WI38 (cell line): ENCODE results near the gene PGS1.

Source experiments
- H3K4me3 ChIP-seq: 2 replicates; pipeline ENCODE4 v1.5.1; 2011; ENCODE audit warnings: low read depth, mild to moderate bottlenecking, control low read depth, low read length
- TF ChIP-seq, protein P1 (sequence below): IDR thresholded peaks from 2 replicates; pipeline ENCODE4 v1.5.1; 2012; ENCODE audit warnings: low read depth, mild to moderate bottlenecking, control low read depth, low read length

The PGS1 gene

DNA sequence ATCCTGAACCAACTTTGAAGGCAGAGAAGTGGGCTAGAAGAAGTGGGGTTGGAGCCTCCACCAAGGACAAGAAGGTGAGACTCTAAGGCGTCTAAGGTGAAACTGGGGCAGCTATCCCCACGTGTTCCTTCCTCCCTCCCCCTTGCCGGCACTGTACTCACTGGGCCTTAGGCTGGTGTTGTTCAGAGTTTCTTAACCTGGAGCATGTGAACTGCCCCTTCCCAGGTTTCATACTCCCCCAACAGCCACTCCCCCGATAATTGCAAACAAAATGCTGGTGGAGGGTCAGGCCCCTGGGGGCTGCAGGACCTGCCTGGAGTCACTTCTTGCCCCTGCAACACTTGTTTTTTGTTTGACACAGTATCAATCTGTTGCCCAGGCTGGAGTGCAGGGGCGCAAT, 11.3 kb upstream of the PGS1 start:
- TF ChIP-seq, protein P1, sequence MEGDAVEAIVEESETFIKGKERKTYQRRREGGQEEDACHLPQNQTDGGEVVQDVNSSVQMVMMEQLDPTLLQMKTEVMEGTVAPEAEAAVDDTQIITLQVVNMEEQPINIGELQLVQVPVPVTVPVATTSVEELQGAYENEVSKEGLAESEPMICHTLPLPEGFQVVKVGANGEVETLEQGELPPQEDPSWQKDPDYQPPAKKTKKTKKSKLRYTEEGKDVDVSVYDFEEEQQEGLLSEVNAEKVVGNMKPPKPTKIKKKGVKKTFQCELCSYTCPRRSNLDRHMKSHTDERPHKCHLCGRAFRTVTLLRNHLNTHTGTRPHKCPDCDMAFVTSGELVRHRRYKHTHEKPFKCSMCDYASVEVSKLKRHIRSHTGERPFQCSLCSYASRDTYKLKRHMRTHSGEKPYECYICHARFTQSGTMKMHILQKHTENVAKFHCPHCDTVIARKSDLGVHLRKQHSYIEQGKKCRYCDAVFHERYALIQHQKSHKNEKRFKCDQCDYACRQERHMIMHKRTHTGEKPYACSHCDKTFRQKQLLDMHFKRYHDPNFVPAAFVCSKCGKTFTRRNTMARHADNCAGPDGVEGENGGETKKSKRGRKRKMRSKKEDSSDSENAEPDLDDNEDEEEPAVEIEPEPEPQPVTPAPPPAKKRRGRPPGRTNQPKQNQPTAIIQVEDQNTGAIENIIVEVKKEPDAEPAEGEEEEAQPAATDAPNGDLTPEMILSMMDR, result no peak
- no peak overlapping the region for H3K4me3 ChIP-seq

GRCh38 chr17:78368348-78368747, 10.1 kb upstream of the PGS1 start:
- H3K4me3 ChIP-seq, result no peak overlapping the region
- TF ChIP-seq, protein P1, result no peak

DNA sequence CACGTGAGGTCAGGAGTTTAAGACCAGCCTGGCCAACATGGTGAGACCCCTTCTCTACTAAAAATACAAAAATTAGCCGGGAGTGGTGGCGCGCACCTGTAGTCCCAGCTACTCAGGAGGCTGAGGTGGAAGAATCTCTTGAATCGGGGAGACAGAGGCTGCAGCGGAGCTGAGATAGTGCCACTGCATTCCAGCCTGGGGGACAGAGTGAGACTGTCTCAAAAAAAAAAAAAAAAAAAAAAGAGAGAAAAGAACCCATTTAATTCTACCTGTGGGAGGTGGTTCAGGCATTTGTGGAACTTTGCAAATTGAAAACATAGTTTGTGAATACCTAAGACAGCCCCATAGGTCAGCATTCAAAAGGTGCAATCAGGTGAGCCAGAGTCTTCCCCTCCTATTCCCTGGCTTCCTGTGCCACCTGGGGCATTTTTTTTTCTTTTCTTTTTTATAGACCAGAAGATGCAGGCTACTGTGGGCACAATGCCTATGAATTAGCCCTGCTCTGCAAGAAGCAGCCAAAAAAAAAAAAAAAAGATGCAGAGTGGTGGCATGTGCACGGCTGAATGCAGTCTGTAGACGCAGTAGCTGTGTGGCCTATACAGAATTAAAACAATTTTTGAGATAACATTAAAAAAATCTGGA, 9.5 kb upstream of the PGS1 start:
- no peak overlapping the region for H3K4me3 ChIP-seq
- TF ChIP-seq, protein P1, result no peak

DNA sequence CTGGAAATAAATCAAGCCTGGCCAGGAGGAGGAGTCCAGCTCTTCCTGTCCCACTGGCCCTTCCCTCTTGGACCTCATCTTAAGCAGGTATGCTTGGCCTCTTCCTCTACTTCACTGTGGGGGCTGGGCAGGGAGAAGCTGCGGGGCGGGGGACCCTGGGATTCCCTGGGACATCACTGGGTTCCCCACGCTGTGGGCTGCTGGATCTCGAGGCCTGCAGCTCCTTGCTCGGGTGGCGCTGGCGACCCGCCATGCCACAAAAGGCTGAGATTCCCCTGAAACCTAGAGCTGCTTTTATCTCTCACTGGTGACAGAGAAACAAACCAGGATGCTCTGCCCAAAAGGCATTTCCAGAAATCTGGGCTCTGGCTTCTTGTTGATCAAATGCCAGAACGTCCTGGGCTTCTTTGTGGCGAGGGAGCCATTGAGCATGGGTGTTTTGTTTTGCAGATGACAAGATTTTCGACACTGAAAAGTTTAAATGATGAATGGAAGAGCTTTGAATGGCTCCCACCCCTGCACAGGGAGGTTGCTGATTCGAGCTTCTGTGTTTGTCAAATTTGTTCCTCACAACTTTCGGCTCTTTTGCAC, 8.6 kb upstream of the PGS1 start:
- no peak overlapping the region for H3K4me3 ChIP-seq
- TF ChIP-seq, protein P1, result no peak

- TF ChIP-seq, protein P1, result no peak
- H3K4me3 ChIP-seq, result no peak overlapping the region
Observed at GRCh38 chr17:78371056-78371455, 7.4 kb upstream of the PGS1 start.

DNA sequence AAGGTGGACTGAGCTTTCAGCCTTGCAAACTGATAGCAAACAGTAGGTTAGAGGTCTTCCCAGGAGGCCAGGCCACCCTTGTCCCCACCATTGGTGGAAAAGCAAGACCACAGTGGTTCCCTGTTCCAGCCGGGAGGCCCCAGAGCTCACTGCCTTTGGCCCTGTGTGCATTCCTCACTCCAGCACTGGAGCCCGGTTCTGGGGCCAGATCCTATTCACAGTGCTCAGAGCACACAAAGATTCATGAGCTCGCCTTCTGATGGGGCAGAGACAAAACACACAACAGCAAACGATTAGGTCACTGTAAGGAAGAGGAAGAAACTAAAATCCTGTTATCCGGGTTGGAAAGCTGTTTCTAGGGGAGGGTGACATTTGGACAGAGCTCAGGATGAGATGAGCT, 5.6 kb upstream of the PGS1 start:
- H3K4me3 ChIP-seq, result no peak overlapping the region
- TF ChIP-seq, protein P1, result no peak

DNA sequence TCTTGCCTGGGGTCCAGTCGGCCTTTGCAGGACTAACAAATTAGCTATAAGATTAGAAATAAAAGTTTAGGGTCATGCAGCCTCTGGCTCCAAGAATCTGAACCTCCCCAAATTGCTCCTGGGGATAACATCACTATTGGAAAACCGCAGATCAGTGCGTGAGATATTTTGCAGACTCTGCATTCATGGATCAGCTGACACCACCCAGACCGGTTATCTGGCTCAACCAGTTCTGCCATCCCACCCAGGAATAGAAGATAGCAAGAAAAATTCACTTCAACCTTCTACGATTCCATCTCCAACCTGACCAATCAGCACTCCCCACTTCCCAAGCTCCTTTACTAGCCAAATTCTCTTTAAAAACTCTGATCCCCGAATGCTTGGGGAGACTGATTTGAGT, 4.3 kb upstream of the PGS1 start:
- no peak overlapping the region for H3K4me3 ChIP-seq
- TF ChIP-seq, protein P1, result no peak
